Hematopoietic multipotent progenitor cell treated with erythropoietin and hydrocortisone succinate and interleukin-3 and kit ligand, for 8 days (in vitro differentiated cells): ENCODE results near the gene WWOX.
A peak's percentile ranks its signal among the peaks of the same experiment; 100 is the strongest.

Source experiments
- DNase-seq: peaks from one replicate; pipeline ENCODE4 v3.0.0-alpha.2; 2015

WWOX gene

DNA sequence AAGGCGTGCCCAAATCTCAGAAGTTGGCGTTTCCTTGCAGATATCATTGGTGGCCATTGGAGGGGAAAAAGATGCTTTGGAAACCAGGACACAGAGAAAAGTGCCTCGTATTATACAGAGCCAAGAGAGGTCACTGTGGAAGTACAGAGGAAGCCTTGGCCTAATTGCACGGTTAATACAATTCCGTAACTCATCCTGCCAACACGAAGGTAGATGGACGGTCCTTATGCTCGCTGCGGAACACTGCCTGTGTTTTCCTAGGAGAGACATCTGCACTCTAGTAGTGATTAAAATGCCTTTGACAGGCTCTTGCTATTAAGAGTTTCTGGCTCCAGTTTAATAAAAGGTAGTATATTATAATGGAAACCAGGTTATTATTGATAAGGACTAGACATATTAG lies 536.4 kb downstream of the WWOX start:
- no peak for DNase-seq

DNA sequence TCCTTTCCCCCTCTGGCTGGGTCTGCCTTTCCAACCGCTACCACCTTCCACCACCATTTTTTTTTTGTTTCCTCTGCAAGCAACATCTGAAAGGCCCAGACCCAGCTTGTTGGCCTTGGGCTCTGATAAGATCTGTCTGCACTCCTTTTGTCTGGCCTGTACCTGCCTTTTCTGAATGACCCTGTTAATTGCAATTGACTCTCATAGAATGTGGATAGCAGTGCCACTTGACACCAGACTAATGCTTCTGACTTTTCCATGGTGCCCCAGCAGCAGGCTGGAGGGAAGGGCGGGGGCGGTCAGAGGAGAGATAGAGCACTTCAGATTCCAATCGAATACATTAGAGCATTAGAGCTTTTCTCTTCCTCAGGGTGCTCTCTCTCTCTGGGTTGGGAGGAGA lies 538.9 kb downstream of the WWOX start:
- no peak for DNase-seq

DNA sequence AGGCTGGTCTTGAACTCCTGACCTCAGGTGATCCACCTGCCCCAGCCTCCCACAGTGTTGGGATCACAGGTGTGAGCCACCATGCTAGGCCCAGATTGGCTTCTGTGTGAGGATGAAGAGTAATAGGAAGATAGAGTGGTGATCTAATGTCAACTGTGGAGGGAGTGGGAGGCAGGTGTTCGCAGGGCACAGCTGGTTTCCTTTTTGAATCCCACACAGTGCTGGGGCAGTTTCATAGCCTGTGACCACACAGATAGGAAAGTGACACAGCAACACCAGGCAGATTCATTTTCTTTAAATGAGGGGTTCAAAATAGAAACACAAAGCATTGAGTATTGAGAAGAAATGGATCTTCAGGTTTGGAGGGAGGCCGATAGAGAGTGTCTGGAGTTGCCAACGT lies 540.3 kb downstream of the WWOX start:
- DNase-seq = no peak

GRCh38 chr16:78640886-78641285 lies 541.4 kb downstream of the WWOX start:
- no peak for DNase-seq

DNA sequence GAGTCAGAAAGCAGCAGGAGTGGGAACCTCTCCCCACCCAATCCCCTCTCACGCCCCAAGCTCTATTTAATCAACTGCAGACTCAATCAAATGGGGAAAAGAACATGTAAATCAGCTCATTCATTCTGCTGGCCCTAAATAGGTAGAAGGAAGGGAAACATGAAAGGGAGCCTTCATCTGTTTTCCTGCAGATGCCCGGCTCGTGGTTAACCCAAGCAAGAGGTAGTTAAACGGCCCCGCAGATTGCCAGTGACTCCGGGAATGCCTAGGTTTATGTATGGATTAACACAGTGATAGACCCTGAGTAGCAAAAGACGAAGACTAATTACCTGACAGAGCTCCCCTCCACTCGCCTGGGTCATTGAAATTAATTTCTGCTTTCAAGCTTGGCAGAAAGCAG lies 542.0 kb downstream of the WWOX start:
- DNase-seq = no peak

DNA sequence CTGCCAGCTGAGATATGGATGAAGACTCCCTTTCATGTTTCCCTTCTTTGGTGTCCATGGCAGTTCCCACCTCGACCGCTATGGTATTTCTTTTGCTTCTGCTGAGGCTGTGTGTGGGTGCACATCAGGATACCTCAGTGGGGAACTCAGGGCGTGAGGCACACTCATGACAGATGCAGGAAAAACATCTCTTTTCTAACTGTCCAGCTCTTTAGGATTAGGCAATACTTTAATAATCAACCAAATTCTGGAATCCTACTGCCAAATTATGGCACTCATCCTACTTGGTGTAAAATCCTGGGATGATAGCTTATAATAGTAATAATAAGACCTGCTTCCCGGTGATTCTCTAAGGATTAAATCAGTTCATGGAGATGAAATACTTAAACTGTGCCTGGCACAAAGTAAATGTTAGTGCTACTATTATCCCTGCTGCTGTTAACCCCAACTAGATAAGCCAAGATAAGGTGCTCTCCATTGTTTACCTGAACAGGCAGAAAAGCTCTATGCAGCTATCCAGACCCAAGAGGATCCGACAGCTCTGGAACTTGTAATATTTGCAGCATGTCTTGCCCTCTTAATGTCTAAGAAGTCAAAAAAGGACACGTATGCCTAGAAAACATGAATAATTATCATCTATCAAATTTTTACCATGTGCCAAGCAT lies 543.3 kb downstream of the WWOX start:
- DNase-seq = no peak

GRCh38 chr16:78645657-78646056 lies 546.2 kb downstream of the WWOX start:
- no peak for DNase-seq

- DNase-seq = no peak
Observed at GRCh38 chr16:78647019-78647418, 547.6 kb downstream of the WWOX start.

DNA sequence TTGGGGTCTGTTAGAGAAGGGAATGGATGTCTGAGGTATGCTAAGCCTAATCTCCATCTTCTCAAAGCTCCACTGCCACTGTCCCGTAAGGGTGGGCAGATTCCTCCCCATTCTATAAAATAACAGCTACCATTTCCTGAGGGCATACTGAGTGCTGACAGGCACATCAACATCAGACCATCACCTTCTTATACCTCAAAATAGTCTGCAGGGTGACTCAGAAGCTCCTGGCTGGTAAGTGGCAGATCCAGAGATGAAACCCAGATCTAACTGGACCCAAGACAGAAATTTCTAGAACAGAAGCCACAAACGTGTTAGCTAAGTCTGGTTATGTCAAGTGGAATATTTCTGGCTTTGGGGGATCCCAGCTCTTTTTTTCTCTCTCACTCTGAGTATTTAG lies 548.0 kb downstream of the WWOX start:
- DNase-seq = no peak

DNA sequence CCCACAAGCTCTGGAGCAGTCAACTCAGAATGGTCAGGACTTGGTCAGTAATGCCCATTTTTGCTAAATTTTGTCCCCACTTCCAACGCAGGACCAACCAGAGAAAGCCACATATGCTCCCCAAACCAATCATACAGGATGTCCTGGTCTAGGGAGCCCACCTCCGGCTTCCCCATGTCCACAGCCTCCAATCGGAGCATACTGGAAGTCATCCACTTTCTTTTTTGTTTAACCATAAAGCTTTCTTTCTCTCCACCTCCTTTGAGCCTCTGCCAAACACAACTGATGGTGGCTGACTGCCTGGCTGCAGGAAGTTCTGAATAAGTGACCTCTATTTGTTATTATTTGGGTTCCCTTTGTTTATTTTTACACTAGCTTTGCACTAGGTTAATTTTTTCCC lies 549.1 kb downstream of the WWOX start:
- no peak for DNase-seq

DNA sequence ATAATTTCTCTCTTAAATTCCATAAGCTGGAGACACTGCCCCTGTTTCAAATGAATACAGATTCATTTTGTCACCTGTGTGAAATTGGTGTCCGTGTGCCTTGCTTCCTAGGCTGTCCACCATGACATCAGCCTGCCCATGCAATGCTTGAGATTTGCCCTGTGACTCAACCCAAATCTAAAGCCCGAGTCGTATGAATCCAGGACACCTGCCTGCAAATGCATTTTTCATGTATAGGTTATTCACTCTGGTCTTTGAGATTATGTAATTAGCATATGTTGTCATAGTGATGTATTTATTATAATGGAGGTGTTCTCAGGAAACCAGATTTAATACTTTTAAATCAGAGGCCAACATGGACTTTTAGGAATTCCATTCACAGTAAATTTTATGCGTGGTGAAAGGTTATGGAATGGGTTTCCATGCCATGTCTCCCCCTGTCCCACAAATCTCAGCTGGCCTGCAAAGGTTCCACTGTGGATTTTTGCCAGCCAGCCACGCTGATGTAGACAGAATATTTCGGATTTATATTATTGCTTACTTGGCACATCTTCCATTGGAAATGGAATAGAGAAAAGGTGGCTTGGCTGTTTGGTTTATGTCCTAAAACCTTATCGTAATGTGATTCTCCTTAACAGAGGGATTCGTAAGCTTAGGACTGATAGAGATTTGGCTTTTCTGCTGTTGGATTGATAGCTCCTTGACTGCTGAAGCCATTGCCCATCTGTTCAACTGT lies 551.1 kb downstream of the WWOX start:
- no peak for DNase-seq

GRCh38 chr16:78654929-78655328 lies 555.5 kb downstream of the WWOX start:
- DNase-seq = no peak

GRCh38 chr16:78655331-78656113 lies 556.1 kb downstream of the WWOX start:
- DNase-seq = no peak

- DNase-seq = no peak
Observed at GRCh38 chr16:78656887-78657286, 557.4 kb downstream of the WWOX start.

DNA sequence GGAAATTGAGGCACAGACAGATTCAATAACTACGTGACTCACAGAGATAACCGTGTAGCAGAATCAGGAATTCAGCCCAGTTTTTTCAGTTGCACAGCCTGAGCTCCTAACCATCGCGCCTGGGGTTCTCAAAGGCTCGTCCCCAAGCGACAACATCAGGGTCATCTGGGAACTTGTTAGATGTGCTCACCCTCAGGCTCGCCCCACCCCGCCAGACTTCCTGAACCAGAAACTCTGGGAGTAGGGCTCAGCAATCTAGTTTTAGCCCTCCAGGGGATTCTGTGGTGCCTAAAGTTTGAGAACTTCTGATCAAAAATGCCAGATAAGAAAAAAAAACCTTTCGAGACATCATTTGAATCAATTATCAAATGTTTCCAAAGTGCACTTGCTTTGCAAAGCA lies 559.8 kb downstream of the WWOX start:
- peak; percentile 23 for DNase-seq

DNA sequence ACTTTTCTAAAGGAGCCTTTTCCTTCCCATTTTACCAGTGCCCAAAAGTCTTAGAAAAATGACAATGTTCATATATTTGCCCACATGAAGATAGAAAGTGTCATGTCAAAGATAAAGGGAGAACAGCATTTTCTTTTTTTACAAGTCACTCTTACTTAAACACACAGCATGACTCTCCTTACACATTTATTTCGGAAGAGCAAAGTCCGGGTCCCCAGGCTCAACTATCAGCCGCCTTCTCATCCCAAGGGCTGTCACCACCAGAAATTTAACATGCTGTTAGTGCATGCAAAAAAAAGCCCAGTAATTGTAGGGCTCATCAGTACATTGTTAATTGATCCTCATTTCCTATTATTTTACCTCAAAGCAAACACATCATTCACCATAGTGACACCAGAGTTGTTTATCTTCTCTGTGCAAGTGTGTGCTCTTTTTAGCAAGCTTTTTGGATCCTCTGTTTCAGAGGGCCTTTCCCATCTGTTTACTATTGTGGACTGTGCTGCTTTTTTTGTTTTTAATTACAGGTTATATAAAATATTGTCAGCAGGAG lies 560.3 kb downstream of the WWOX start:
- DNase-seq = no peak

DNA sequence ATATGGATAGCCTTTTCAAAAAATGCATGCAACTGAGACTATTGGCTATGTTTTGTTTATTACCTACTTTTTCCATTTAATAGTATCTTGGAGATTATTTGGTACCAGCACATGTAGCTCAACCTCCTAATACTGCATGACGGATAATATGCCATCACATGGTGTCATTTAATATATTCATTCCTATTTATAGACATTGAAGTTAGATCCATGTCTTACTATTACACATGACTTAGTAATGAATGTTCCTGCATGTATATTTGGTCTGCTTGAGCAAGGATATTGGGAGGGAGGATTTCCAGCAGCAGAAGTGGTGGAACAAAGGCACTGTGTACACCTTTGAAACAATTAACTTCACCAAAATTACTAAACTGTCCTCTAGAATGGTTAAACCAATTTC lies 561.3 kb downstream of the WWOX start:
- DNase-seq = no peak

DNA sequence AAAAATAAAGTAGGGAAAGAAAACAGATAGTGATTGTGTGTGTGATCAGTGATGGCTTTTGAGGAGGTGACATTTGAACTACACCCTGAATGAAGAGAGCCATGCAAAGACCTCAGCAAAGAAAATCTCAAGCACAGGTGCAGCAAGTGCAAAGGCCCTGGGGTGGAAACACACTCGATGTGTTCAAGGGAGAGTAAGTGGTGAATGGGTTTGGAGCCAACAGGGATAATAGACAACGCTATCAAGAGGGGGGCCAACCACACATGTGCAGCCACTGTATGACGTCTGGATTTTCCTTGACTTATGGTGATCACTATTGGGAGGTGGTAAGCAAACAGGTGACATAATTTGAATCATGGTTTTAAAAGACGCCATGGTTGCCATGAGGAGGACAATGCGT lies 564.2 kb downstream of the WWOX start:
- DNase-seq = no peak

DNA sequence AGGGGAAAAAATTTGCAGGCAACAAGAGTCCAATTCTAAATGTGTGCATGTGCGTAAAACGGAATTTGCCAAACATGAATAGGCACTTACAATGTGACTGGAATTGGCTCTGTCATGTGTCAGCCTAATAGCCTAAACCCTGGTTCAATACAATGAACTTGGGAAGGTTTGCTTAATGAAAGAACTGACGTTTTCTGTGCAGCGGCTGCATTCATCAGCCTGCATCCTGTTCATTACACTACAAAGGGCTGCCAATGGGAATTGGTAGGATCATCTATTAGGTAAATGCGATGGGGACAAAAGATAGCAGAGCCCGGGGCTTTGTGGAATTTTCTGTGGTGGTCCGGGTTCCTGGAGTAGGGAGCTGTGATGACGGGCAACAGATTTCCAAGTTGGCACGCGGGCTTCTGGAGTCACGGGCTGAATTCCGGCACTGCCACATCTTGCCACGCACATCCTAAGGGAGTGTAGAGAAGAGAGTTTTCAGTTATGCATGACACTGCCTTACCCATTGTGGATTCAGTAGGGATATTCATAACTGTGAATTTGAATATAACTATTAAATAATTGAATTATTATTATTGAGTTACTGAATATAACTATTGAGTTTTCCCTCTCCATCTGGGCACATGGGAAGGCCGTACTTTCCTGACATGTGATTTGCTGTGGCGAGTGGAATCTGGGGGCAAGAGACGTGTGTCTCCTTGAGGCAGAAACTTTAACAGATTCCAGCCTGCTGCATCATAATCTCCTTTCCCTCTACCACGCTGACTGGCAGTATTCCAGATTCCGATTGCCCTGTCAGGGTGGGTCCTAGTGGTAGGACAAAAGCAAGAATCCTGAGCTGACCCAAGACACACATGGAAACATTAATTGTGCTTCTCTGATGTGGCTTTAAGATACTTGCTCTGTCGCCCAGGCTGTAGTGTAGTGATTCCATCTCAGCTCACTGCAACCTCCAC lies 565.6 kb downstream of the WWOX start:
- no peak for DNase-seq

GRCh38 chr16:78666318-78666717 lies 566.9 kb downstream of the WWOX start:
- DNase-seq = no peak

- DNase-seq = no peak
Observed at GRCh38 chr16:78667675-78668074, 568.2 kb downstream of the WWOX start.

DNA sequence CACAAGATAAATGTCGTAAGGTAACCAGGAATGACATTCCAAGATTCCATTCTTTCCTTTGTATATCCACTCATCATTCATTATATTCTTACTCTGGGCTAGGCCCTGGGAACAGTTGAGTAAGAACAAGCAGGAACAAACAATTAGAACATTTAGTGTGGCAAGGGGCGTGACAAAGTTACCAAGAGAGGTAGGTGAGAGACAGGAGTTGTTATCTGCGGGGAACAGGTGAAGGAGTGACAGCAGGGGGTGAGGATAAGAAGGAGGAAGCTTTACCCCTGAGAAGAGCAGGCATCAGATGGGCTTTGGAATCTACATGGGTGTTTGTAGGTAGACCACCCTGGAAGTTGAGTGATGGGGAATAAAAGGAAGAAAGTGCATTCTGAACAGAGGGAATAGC lies 568.9 kb downstream of the WWOX start:
- no peak for DNase-seq

GRCh38 chr16:78669994-78670393 lies 570.5 kb downstream of the WWOX start:
- DNase-seq = no peak
